Stomach (tissue), 4 donors: ENCODE measurements around the gene RRBP1.

Experiments
- CTCF ChIP-seq, 7 experiments: fragments of 450-650 bp in 4 of 7; fragments of 200-600 bp in 3 of 7; sonication (generic) in 3 of 7; IDR thresholded peaks; one replicate each; pipeline ENCODE4 v1.5.1; 2016 to 2019; ENCODE audit warnings: antibody characterized with exemption in 7 of 7, control low read depth in 2 of 7, mild to moderate bottlenecking in 1 of 7
- POLR2A ChIP-seq, 4 donors: fragments of 450-650 bp; IDR thresholded peaks; one replicate each; pipeline ENCODE4 v1.6.1; 2016; ENCODE audit warnings: antibody characterized with exemption in 4 of 4, control low read depth in 2 of 4, mild to moderate bottlenecking in 1 of 4, moderate library complexity in 1 of 4

- TF ChIP-seq CTCF (IDR thresholded peaks at IDR 0.05) = no peak
- TF ChIP-seq POLR2A (IDR thresholded peaks at IDR 0.05) = no peak
These were observed 19.8 kb upstream of the RRBP1 start for GRCh38 chr20:17701826-17702225.
